Measurements from ENCODE around the gene CPZ. TPM values are rescaled to one million over a fixed set of nuclear protein-coding genes. Genes with fewer than 3 reads are reported as not detected.

CPZ gene
- total RNA-seq, 4 donors from 2014 or later: 2.3 to 7.5 (median 3.2) TPM; not detected in 1

GRCh38 chr4:8559524-8560264 is 32.9 kb upstream of the CPZ start:
- ATAC-seq: no peak
- H3K27me3 ChIP-seq: peaks cover 38% of the 10 kb centered on the region
- WGBS, 2 donors (ENCODE audit: low coverage in 1 of 2): 71 to 83% methylated on average over 1 to 6 of the region's 12 CpGs
- H3K4me3 ChIP-seq: no peak overlapping the region
- no peaks in the 10 kb centered on the region for H3K4me1 ChIP-seq
- H3K36me3 ChIP-seq: no peaks in the 10 kb centered on the region
- TF ChIP-seq POLR2AphosphoS5 (IDR thresholded peaks at IDR 0.05): no peak
- TF ChIP-seq, protein P1, sequence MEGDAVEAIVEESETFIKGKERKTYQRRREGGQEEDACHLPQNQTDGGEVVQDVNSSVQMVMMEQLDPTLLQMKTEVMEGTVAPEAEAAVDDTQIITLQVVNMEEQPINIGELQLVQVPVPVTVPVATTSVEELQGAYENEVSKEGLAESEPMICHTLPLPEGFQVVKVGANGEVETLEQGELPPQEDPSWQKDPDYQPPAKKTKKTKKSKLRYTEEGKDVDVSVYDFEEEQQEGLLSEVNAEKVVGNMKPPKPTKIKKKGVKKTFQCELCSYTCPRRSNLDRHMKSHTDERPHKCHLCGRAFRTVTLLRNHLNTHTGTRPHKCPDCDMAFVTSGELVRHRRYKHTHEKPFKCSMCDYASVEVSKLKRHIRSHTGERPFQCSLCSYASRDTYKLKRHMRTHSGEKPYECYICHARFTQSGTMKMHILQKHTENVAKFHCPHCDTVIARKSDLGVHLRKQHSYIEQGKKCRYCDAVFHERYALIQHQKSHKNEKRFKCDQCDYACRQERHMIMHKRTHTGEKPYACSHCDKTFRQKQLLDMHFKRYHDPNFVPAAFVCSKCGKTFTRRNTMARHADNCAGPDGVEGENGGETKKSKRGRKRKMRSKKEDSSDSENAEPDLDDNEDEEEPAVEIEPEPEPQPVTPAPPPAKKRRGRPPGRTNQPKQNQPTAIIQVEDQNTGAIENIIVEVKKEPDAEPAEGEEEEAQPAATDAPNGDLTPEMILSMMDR (IDR thresholded peaks at IDR 0.05): no peak
- no peak for TF ChIP-seq EP300 (IDR thresholded peaks at IDR 0.05)
- TF ChIP-seq POLR2A (IDR thresholded peaks at IDR 0.05): no peak
- no peak overlapping the region for H3K27ac ChIP-seq
- H3K9me3 ChIP-seq: no peaks in the 10 kb centered on the region

DNA sequence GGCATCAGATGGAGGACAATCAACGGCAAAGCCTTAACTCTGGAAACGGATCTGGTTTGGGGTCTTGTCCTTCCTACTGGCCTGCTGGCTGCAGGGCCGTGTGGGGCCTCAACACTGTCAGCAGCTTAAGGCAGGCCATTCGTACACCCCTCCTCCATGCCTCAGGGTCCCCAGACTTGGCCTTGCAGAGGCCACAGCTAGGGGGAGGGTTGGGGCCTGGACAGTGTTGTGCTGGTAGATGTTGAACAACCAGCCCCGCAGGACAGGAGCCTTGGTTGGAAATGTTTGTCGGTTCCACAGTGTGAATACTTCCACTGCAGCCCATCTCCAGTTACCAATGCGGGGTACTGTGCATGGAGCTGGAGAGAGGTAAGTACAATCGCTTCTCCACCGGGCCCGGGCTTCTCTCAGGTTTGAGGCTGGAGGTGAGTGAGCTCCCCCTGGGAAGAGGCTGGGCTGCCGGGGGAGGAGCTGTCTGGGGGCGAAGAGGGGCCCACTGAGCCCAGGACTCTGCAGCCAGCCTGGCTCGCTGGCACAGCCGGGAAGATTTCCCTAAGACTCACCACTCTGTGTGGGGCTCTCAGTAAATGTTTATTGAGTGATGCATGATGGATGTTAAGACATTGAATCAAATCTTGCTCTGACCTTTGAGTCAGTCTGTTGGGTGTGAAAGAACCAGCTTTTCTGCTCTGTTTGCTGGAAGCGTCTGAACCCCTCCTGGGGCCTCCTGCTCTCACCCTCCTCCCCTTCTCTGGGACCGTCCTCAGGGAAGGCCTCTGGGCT is 32.1 kb upstream of the CPZ start:
- Histone ChIP-seq H3K27me3 (peaks cover 38% of the 10 kb centered on the region), H3K9me3 (no peaks in the 10 kb centered on the region), H3K36me3 (no peaks in the 10 kb centered on the region), H3K27ac (no peak overlapping the region), H3K4me1 (no peaks in the 10 kb centered on the region), H3K4me3 (no peak overlapping the region)
- WGBS, 2 donors (ENCODE audit: low coverage in 1 of 2): 69% methylated on average over 2 of the region's 16 CpGs; no CpG with 5 or more reads in 1 of the 2 donors
- TF ChIP-seq, protein P1 (IDR thresholded peaks at IDR 0.05): no peak
- TF ChIP-seq EP300 (IDR thresholded peaks at IDR 0.05) (no peak), POLR2AphosphoS5 (IDR thresholded peaks at IDR 0.05) (no peak), POLR2A (IDR thresholded peaks at IDR 0.05) (no peak)
- no peak for ATAC-seq

- no peaks in the 10 kb centered on the region for H3K9me3 ChIP-seq
- H3K27ac ChIP-seq: no peak overlapping the region
- H3K36me3 ChIP-seq: no peaks in the 10 kb centered on the region
- no peaks in the 10 kb centered on the region for H3K4me1 ChIP-seq
- no peak for ATAC-seq
- peaks cover 27% of the 10 kb centered on the region for H3K27me3 ChIP-seq
- 29 to 45% methylated on average over 1 of the region's 1 CpG for WGBS, 2 donors (ENCODE audit: low coverage in 1 of 2)
- H3K4me3 ChIP-seq: no peak overlapping the region
- TF ChIP-seq EP300 (IDR thresholded peaks at IDR 0.05): no peak
- no peak for TF ChIP-seq POLR2A (IDR thresholded peaks at IDR 0.05)
- TF ChIP-seq POLR2AphosphoS5 (IDR thresholded peaks at IDR 0.05): no peak
- TF ChIP-seq, protein P1 (IDR thresholded peaks at IDR 0.05): no peak
These were observed 28.0 kb upstream of the CPZ start for GRCh38 chr4:8564595-8564994.

DNA sequence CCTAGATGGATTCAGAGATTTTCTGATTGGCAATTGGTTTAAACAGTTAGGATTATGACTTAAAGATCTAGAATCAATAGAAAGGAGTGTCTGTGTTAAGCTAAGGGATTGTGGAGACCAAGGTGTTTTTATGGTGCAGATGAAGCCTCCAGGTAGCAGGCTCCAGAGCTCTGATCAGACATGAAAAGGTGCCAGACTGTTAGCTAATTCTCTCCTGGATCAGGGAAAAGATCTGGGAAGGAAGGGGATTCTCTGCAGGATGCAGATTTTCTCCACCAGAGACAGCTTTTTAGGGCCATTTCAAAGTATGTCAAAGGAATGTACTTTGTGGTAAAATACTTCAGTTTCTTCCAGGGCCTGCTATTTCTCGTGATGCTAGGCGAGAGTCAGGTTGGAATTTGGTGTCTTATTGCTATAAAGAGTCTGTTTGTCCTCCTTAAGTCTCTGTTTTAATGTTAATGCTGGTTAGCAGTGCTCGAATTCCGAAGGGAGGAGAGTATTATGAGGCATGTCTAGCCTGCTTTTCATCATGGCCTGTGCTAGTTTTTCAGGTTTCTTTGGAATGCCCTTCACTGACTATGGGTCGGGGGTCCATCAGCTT is 24.4 kb upstream of the CPZ start:
- 42 to 55% methylated on average over 5 of the region's 5 CpGs for whole genome bisulfite sequencing, 2 donors (ENCODE audit: low coverage in 1 of 2)
- peaks cover 11% of the 10 kb centered on the region for H3K27me3 ChIP-seq

More for the DNA sequence above, 24.4 kb upstream of the CPZ start:
- no peak for TF ChIP-seq POLR2AphosphoS5 (IDR thresholded peaks at IDR 0.05)
- TF ChIP-seq, protein P1 (IDR thresholded peaks at IDR 0.05): no peak
- no peak for TF ChIP-seq POLR2A (IDR thresholded peaks at IDR 0.05)
- no peak for TF ChIP-seq EP300 (IDR thresholded peaks at IDR 0.05)
- H3K4me3 ChIP-seq: no peak overlapping the region
- H3K27ac ChIP-seq: no peak overlapping the region
- ATAC-seq: no peak
- no peaks in the 10 kb centered on the region for H3K36me3 ChIP-seq
- no peaks in the 10 kb centered on the region for H3K4me1 ChIP-seq
- H3K9me3 ChIP-seq: no peaks in the 10 kb centered on the region

Measured in gastroesophageal sphincter (tissue), 4 donors.